ENCODE measurements around the gene C10orf95. TPM values are rescaled to one million over a fixed set of nuclear protein-coding genes. Genes with fewer than 3 reads are reported as not detected.
"Not testable (repeated sequence)": the region's sequence is repeated elsewhere in the genome, so short reads cannot be mapped to it uniquely, and the experiment has no call there.

C10orf95 gene
- total RNA-seq, 1 donor: 0.27 TPM

GRCh38 chr10:102467318-102467717, 16.0 kb upstream of the C10orf95 start:
- DNase-seq (ENCODE audit: low read depth in 2 of 3, low spot score in 2 of 3): no peak

GRCh38 chr10:102465466-102465865, 14.1 kb upstream of the C10orf95 start:
- no peak for DNase-seq (ENCODE audit: low read depth in 2 of 3, low spot score in 2 of 3)

GRCh38 chr10:102463983-102464382, 12.6 kb upstream of the C10orf95 start:
- no peak for DNase-seq (ENCODE audit: low read depth in 2 of 3, low spot score in 2 of 3)

GRCh38 chr10:102462512-102463054, 11.2 kb upstream of the C10orf95 start:
- DNase-seq (ENCODE audit: low read depth in 2 of 3, low spot score in 2 of 3): no peak

DNA sequence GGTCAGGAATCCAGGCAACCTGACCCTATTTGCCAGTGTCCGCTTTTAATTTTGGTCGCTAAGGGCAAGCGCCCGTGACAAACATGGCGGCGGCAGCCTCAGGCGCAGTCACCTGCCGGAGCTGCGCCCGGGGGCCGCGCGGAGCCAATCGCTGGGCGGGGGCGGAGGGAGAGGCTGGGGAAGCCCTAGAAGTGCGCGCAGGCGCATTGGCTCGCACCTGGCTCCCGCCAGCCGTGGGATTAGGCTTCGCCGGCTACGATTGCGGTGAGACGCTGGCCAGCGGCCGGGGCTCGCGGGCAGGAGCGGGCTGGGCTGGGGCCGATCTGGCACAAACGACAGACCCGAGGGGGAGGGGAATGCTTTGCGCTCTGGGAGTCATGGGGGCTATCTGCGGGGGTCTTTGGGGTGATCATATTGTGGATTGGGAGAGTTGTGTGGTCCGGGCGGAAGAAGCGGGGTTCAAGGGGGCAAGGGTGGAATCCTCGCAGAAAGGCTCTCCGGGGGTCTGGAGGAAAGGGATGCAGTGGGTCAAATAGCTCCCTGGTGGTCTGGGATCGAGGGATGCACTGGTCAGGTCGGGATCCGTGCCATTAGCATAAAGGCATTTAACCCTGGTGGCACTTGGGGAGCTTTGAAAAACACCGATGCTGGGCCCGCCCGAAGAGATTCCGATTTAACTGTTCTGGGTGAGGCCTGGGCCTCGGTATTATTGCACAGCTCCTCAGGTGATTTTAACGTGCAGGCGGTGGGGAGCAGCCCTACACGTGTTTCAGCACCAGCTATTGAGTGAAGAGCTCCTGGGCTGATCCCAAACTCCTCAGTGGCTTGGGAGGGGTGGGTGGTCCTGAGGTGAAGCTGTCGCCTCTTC, 10.1 kb upstream of the C10orf95 start:
- peak; percentile 84 to 92 (median 88) for DNase-seq (ENCODE audit: low read depth in 2 of 3, low spot score in 2 of 3)

GRCh38 chr10:102460836-102461186, 9.5 kb upstream of the C10orf95 start:
- DNase-seq (ENCODE audit: low read depth in 2 of 3, low spot score in 2 of 3): no peak

- DNase-seq (ENCODE audit: low read depth in 2 of 3, low spot score in 2 of 3): no peak
These were observed 7.3 kb upstream of the C10orf95 start for GRCh38 chr10:102458656-102459055.

- DNase-seq (ENCODE audit: low read depth in 2 of 3, low spot score in 2 of 3): no peak
These were observed 6.3 kb upstream of the C10orf95 start for GRCh38 chr10:102457591-102458150.

DNA sequence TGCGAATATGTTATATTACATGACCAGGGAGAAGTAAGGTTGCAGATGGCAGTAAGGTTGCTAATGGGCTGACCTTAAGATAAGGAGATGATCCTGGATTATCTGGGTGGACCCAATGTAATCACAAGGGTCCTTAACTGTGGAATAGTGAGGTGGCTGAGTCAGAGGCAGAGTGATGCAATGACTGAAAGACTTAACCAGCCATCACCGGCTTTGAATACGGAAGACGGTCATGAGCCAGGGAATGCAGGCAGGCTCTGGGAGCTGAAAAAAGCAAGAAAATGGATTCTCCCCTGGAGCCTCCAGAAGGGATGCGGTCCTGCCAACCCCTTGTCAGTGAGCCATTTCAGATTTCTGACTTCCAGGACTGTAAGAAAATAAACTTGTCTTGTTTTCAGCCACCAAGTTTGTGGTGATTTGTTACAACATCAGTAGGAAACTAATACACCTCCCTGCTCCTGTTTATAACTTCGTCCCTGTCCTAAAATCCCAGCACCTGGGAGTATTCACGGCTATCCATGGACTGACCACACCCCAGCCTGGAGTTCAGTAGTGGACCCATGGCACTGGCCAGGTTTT, 4.6 kb upstream of the C10orf95 start:
- no peak for DNase-seq (ENCODE audit: low read depth in 2 of 3, low spot score in 2 of 3)

DNA sequence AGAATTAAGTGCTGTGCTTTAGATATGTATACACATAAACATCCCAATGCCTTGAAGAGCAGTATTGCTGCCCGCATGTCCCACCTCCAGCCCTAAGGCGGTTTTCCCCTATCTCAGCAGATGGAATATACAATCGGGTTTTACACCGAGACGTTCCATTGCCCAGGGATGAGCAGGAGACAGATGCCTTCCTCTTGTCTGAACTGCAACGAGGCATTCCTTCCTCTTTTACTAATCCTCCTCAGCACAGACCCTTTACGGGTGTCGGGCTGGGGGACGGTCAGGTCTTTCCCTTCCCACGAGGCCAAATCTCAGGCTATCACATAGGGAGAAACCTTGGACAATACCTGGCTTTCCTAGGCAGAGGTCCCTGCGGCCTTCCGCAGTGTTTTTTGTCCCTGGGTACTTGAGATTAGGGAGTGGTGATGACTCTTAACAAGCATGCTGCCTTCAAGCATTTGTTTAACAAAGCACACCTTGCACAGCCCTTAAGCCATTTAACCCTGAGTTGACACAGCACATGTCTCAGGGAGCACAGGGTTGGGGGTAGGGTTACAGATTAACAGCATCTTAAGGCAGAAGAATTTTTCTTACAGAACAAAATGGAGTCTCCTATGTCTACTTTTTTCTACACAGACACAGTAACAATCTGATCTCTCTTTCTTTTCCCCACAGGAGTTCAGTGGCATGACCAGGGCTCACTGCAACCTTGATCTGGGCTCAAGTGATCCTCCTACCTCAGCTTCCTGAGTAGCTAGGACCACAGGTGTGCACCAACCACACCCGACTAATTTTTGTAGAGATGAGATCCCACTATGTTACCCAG, 3.5 kb upstream of the C10orf95 start:
- not testable (repeated sequence) for DNase-seq (ENCODE audit: low read depth in 2 of 3, low spot score in 2 of 3)

DNA sequence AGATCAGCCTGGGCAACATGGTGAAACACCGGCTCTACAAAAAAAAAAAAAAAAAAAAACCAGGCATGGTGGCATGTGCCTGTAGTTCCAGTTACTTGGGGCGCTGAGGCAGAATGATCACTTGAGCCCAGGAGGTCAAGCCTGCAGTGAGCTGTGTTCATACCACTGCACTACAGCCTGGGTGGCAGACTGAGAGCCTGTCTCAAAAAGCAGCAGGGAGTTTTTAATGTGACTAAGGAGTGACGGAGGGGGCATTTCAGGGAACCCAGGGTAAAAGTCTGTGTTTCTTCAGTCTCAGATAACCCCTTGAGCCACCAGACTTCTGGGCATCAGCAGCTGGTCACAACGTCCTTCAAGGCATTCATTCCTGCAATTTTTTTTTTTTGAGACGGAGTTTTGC, 2.2 kb upstream of the C10orf95 start:
- DNase-seq (ENCODE audit: low read depth in 2 of 3, low spot score in 2 of 3): no peak

GRCh38 chr10:102452672-102453340, 1.5 kb upstream of the C10orf95 start:
- peak in 1 of 3 donors; percentile 31 for DNase-seq (ENCODE audit: low read depth in 2 of 3, low spot score in 2 of 3)

DNA sequence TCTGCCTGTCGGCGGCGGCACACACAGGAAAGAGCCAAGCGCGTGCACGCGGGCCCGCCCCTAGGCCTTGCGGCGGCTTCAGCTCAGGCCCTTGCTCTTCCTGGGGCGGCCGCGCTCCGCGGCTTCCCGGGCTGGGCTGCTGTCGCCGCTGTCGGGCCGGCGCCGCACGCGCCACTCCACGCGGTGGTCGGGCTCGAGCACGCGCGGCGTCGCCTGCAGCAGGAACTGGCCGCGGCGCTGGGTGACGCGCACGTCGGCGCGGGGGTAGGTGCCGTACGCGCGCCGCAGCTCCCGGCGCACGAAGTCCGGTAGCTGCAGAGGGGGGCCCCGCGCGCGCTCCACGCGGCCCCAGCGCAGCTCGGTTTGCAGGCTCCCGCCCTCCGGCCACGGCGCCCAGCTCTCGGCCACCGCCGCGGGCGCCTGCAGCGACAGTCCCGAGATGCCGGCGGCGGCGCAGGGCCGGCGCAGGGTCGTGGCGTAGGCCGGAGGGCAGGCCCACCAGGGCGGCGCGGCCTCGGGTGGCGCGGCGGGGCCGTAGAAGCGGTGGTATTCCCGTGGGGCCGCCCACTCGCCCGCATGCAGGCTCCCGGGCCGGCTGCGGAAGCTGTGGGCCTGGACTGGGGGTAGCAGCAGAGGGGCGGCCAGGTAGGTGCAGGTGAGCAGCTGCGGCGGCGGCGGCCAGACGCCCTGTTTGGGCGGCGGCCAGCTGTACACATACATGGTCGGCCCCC, 804 bp downstream of the C10orf95 start:
- DNase-seq (ENCODE audit: low read depth in 2 of 3, low spot score in 2 of 3): peak; percentile 83 to 90 (median 85)

GRCh38 chr10:102450124-102450373, 1.3 kb downstream of the C10orf95 start:
- DNase-seq (ENCODE audit: low read depth in 2 of 3, low spot score in 2 of 3): peak in 1 of 3 donors; percentile 43

- peak in 2 of 3 donors; percentile 81 to 86 for DNase-seq (ENCODE audit: low read depth in 2 of 3, low spot score in 2 of 3)
These were observed 1.8 kb downstream of the C10orf95 start for GRCh38 chr10:102449321-102450123.

DNA sequence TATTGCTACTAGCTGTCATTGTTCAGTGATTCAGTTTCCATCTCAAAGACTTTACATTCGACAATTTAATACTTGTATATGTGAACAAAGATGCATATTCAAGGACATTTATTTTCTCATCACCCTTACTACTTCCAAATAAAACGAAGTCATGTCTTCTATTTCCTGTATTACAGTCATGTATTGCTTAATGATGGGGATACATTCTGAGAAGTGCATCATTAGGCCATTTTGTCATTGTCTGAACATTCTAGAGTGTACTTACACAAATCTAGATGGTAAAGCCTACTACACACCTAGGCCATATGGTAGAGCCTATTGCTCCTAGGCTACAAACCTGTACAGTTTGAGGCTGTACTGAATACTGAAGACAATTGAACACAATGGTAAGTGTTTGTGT, 6.5 kb downstream of the C10orf95 start:
- DNase-seq (ENCODE audit: low read depth in 2 of 3, low spot score in 2 of 3): no peak

DNA sequence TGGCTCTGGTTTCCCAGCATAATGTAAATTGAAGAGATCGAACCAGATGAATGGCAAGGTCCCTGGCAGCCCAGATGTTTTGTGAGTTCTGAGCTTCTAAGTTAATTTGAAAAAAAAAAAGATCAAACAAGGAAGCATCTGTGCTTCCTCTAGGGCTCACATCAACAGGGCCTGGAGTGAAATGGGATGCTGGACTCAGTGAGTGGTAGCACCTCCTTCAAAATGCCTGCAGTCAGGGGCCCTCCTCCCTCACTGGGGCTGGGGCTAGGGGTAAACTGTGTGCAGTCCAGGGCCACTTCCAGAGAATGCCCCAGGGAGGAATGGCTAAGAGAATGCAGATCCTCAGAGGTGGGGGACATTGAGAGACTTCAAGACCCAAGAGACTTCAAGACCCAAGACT, 13.0 kb downstream of the C10orf95 start:
- peak in 1 of 3 donors; percentile 52 for DNase-seq (ENCODE audit: low read depth in 2 of 3, low spot score in 2 of 3)

DNA sequence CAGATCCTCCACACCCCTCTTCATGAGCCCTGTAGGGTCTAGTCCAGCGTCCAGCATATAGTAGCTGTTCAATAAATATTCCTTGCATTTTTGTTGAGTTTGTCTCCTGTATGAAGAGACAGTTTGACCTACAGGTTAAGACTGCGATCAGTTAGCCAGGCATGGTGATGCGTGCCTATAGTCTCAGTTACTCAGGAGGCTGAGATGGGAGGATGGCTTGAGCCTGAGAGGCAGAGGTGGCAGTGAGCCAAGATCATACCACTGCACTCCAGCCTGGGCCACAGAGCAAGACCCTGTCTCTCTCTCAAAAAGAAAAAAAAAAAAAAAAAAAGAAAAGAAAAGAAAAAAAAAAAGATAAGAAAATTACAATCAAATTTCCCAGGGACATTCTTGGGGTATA, 13.8 kb downstream of the C10orf95 start:
- no peak for DNase-seq (ENCODE audit: low read depth in 2 of 3, low spot score in 2 of 3)

DNA sequence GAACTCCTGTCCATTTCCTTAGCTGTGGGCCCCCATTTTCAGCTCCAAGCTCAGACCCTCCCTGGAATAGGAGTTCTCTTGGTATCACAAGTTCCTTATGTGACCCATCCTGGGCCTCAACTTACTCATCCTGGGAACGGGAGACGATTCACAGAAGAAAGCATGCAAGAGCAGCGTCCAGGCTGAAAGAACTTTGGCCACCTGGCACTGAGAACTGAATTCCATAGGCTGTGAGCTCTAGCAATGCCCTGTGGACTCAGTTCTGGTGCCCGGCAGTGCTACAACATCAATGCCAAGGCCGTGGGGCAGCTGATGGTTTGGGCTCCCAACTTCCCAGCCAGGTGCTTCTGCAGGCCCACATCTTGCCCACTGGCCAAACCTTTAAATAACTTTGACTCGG, 15.0 kb downstream of the C10orf95 start:
- DNase-seq (ENCODE audit: low read depth in 2 of 3, low spot score in 2 of 3): no peak

Data from hematopoietic multipotent progenitor cell (in vitro differentiated cells).